ENCODE results near the gene RNF180. TPM values are rescaled to one million over a fixed set of nuclear protein-coding genes. Genes with fewer than 3 reads are reported as not detected.
A peak's percentile ranks its signal among the peaks of the same experiment; 100 is the strongest.

RNF180 gene
- total and polyA plus RNA-seq, 2 of the 8 experiments (the other 6 are each of a cell fraction or from before 2014, with no cell fraction given) = 0.39 to 2.3 TPM

DNA sequence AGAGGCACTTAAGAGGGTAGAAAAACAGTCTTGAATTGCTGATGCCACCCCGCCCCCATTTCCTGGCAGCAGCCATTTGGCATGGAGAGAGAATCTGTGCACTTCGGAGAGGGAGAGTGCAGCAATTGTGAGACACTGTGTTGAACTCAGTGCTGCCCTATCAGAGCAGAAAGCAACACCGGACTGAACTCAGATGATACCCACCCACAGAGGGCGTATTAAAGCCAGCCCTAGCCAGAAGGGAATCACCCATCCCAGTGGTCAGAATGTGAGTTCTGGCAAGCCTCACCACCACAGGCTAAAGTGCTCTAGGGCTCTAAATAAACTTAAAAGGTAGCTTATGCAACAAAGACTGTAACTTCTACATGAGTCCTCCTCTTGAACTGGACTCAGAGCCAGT, 251.7 kb downstream of the RNF180 start:
- no peaks in the 10 kb centered on the region for H3K23me2 ChIP-seq (ENCODE audit: low read depth, low read length)
- no peaks in the 10 kb centered on the region for H3K9me3 ChIP-seq (ENCODE audit: insufficient read depth in 2 of 2, low read depth in 1 of 2, low read length in 1 of 2)
- H3K4me2 ChIP-seq (ENCODE audit: insufficient read depth in 1 of 2, low read depth in 2 of 2, low read length in 2 of 2) = no peak overlapping the region
- FAIRE-seq (no peak), DNase-seq (ENCODE audit: low read depth in 1 of 2, low spot score in 2 of 2) (peak in 1 of 2 experiments; percentile 50)
- H3K79me1 ChIP-seq (ENCODE audit: low read depth, low read length) = no peaks in the 10 kb centered on the region
- H4K8ac ChIP-seq (ENCODE audit: extremely low read depth, insufficient read depth, low read length) = no peak overlapping the region
- no peak overlapping the region for H2BK20ac ChIP-seq (ENCODE audit: low read length)
- no peak overlapping the region for H2BK15ac ChIP-seq (ENCODE audit: low read length)
- H3K36me3 ChIP-seq (ENCODE audit: control insufficient read depth in 2 of 4, insufficient read depth in 4 of 4, low read length in 3 of 4) = no peaks in the 10 kb centered on the region
- no peak overlapping the region for H2BK5ac ChIP-seq (ENCODE audit: low read depth, low read length)
- H3K79me2 ChIP-seq (ENCODE audit: control insufficient read depth in 1 of 2, insufficient read depth in 2 of 2, low read length in 2 of 2) = no peaks in the 10 kb centered on the region
- H4K5ac ChIP-seq (ENCODE audit: insufficient read length, low read depth, low read length) = no peak overlapping the region
- H2BK120ac ChIP-seq (replicated peaks; ENCODE audit: low read depth, low read length) = no peak overlapping the region
- no peak overlapping the region for H3K14ac ChIP-seq (ENCODE audit: insufficient read length)
- H3K18ac ChIP-seq (ENCODE audit: extremely low read depth, low read length) = no peak overlapping the region
- H3K4ac ChIP-seq (replicated peaks; ENCODE audit: insufficient read length, low read depth, low read length) = no peak overlapping the region
- TF ChIP-seq GABPA (IDR thresholded peaks at IDR 0.05; ENCODE audit: borderline replicate concordance, insufficient read depth, low read length) (no peak), RAD21 (IDR thresholded peaks at IDR 0.05 in 1 of 2, conservative IDR thresholded peaks at IDR 0.05 in 1 of 2; ENCODE audit: low read depth in 2 of 2, low read length in 2 of 2) (peak; percentile 43 to 47)
- TF ChIP-seq, protein P1, sequence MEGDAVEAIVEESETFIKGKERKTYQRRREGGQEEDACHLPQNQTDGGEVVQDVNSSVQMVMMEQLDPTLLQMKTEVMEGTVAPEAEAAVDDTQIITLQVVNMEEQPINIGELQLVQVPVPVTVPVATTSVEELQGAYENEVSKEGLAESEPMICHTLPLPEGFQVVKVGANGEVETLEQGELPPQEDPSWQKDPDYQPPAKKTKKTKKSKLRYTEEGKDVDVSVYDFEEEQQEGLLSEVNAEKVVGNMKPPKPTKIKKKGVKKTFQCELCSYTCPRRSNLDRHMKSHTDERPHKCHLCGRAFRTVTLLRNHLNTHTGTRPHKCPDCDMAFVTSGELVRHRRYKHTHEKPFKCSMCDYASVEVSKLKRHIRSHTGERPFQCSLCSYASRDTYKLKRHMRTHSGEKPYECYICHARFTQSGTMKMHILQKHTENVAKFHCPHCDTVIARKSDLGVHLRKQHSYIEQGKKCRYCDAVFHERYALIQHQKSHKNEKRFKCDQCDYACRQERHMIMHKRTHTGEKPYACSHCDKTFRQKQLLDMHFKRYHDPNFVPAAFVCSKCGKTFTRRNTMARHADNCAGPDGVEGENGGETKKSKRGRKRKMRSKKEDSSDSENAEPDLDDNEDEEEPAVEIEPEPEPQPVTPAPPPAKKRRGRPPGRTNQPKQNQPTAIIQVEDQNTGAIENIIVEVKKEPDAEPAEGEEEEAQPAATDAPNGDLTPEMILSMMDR (IDR thresholded peaks at IDR 0.05; ENCODE audit: control extremely low read depth in 1 of 3, insufficient read depth in 1 of 3, low read depth in 1 of 3, low read length in 3 of 3) = peak; percentile 32 to 54 (median 41)
- CTCF ChIA-PET (ENCODE audit: partially characterized antibody) = interaction anchor here (0.5 to 2.8 kb wide), 14 partner anchors 9 to 446 kb away, joined by 3 to 10 read pairs (median 3); partner anchors contain the start of gene RGS7BP
- no peak overlapping the region for H3K56ac ChIP-seq (replicated peaks; ENCODE audit: insufficient read length, low read depth, low read length)
- H3K27me3 ChIP-seq (replicated peaks in 1 of 4; ENCODE audit: control insufficient read depth in 3 of 4, extremely low read depth in 1 of 4, insufficient read depth in 3 of 4, low read length in 3 of 4) = no peaks in the 10 kb centered on the region
- H4K91ac ChIP-seq (replicated peaks; ENCODE audit: insufficient read length, low read length) = no peak overlapping the region
- no peaks in the 10 kb centered on the region for H4K20me1 ChIP-seq (replicated peaks in 1 of 2; ENCODE audit: control insufficient read depth in 1 of 2, insufficient read depth in 2 of 2, low read length in 2 of 2)
- H3K9ac ChIP-seq (replicated peaks in 1 of 4; ENCODE audit: extremely low read depth in 1 of 4, low read depth in 3 of 4, low read length in 3 of 4) = no peak overlapping the region
- H3K27ac ChIP-seq (ENCODE audit: low read depth, low read length) = no peak overlapping the region
- H3K23ac ChIP-seq (ENCODE audit: insufficient read length) = no peak overlapping the region
- no peak overlapping the region for H2AK5ac ChIP-seq (ENCODE audit: low read depth, low read length)
- H3K4me3 ChIP-seq (ENCODE audit: extremely low read depth in 1 of 4, insufficient read depth in 2 of 4, low read depth in 3 of 4, low read length in 4 of 4) = no peak overlapping the region
- peak overlapping the region; percentile 88 for H2AFZ ChIP-seq (ENCODE audit: low read length)
- WGBS, 2 experiments (ENCODE audit: extremely low coverage in 1 of 2, insufficient coverage in 1 of 2, insufficient read length in 1 of 2, insufficient replicate concordance in 2 of 2, low coverage in 1 of 2, low lambda C conversion rate in 2 of 2, missing lambda C conversion rate in 1 of 2) = 76% methylated on average over 4 of the region's 4 CpGs; no CpG with 5 or more reads in 1 of the 2 experiments
- H3K4me1 ChIP-seq (replicated peaks in 1 of 4; ENCODE audit: control insufficient read depth in 3 of 4, insufficient read depth in 4 of 4, low read length in 3 of 4) = 0 out of 7 replicates have a peak, but pooled peaks cover 0 to 2% (median 0%) of the 10 kb centered on the region in 4 experiments
- POLR2A ChIA-PET (ENCODE audit: partially characterized antibody) = no interaction called here
- H2BK12ac ChIP-seq (ENCODE audit: low read depth, low read length) = no peak overlapping the region
